Activated B cell treated with CpG ODN at 0.5 μM for 24 hours (primary cell): ENCODE measurements around the gene GPC2. TPM values are rescaled to one million over a fixed set of nuclear protein-coding genes. Genes with fewer than 3 reads are reported as not detected.
A peak's percentile ranks its signal among the peaks of the same experiment; 100 is the strongest.

ENCODE experiments used
- ATAC-seq: fragments of 200-7000 bp; cut with Tn5 transposase; one replicate; pipeline ENCODE4 v1.10.0; 2021; ENCODE audit warnings: low read depth, mild to moderate bottlenecking, moderate library complexity
- CTCF ChIA-PET: fragments of 350-600 bp; sonication (Branson Sonifier 250); formaldehyde crosslinking; loops from one replicate; lab custom pipeline; 2021; ENCODE audit warnings: antibody characterized with exemption; lab: Charles Lee
- POLR2A ChIA-PET: fragments of 350-600 bp; sonication (Branson Sonifier 250); formaldehyde crosslinking; loops from one replicate; lab custom pipeline; 2021; ENCODE audit warnings: antibody characterized with exemption; lab: Charles Lee
- DNase-seq: peaks from one replicate; pipeline ENCODE4 v3.0.0; 2022
- H3K27ac Mint-ChIP-seq: one replicate; pipeline ENCODE4 v1.8.0; 2020; ENCODE audit warnings: mixed read lengths
- H3K27me3 Mint-ChIP-seq: one replicate; pipeline ENCODE4 v1.8.0; 2021; ENCODE audit warnings: mixed read lengths
- H3K36me3 Mint-ChIP-seq: one replicate; pipeline ENCODE4 v1.8.0; 2021; ENCODE audit warnings: low read depth, mixed read lengths
- H3K4me1 Mint-ChIP-seq: one replicate; pipeline ENCODE4 v1.8.0; 2021; ENCODE audit warnings: mixed read lengths
- H3K4me3 Mint-ChIP-seq: one replicate; pipeline ENCODE4 v1.8.0; 2020; ENCODE audit warnings: mild to moderate bottlenecking, mixed read lengths
- H3K9me3 Mint-ChIP-seq: one replicate; pipeline ENCODE4 v1.8.0; 2020; ENCODE audit warnings: mixed read lengths
- CTCF ChIP-seq: fragments of 200-600 bp; IDR thresholded peaks from one replicate; pipeline ENCODE4 v1.8.0; 2022; ENCODE audit warnings: antibody characterized with exemption, mild to moderate bottlenecking
- intact Hi-C: fragments of 100-400 bp; cut with micrococcal nuclease; formaldehyde crosslinking; loops from one replicate; pipeline ENCODE4 v1.15.1; 2024
- total RNA-seq: library from RNA; stranded (reverse); gene quantifications from 2 replicates; pipeline ENCODE4 v1.2.3, GENCODE V29; 2022

Gene GPC2
- total RNA-seq, 1 donor from 2014 or later, result 5.0 TPM

- H3K36me3 Mint-ChIP-seq, result no peaks in the 10 kb centered on the region
- ATAC-seq (no peak), DNase-seq (no peak)
- peak overlapping the region; percentile 64 for H3K4me3 Mint-ChIP-seq
- intact Hi-C loops, result loop anchor here (1.0 kb wide), 1 partner anchor 10 kb away; the partner anchor contains the start of gene TRAPPC14
- CTCF ChIA-PET, result no interaction called here
- POLR2A ChIA-PET, result interaction anchor here (0.5 to 2.0 kb wide), 10 partner anchors 9 to 261 kb away, joined by 3 to 9 read pairs (median 4); partner anchors contain the start of genes GPC2, LAMTOR4, MEPCE and STAG3
- peaks cover 42% of the 10 kb centered on the region for H3K27me3 Mint-ChIP-seq
- H3K9me3 Mint-ChIP-seq, result no peaks in the 10 kb centered on the region
- no peak overlapping the region for H3K27ac Mint-ChIP-seq
- H3K4me1 Mint-ChIP-seq, result peaks cover 49% of the 10 kb centered on the region
- no peak for TF ChIP-seq CTCF
These were observed 9.3 kb downstream of the GPC2 start for GRCh38 chr7:100167912-100168323.

- intact Hi-C loops, result no loop called here
- H3K4me1 Mint-ChIP-seq, result peaks cover 49% of the 10 kb centered on the region
These were observed 9.9 kb downstream of the GPC2 start for GRCh38 chr7:100166970-100167911.

GRCh38 chr7:100166317-100166940 is 10.8 kb downstream of the GPC2 start:
- Mint-ChIP-seq H3K36me3 (no peaks in the 10 kb centered on the region), H3K27ac (no peak overlapping the region), H3K4me1 (peaks cover 45% of the 10 kb centered on the region), H3K4me3 (no peak overlapping the region), H3K27me3 (peaks cover 39% of the 10 kb centered on the region), H3K9me3 (no peaks in the 10 kb centered on the region)
- ChIA-PET CTCF (interaction anchor here (0.6 kb wide), 1 partner anchor 283 kb away, joined by 4 read pairs; no protein-coding TSS in a partner anchor), POLR2A (interaction anchor here (0.7 to 2.0 kb wide), 5 partner anchors 11 to 270 kb away, joined by 3 to 6 read pairs (median 4); partner anchors contain the start of genes AP4M1, GPC2, LAMTOR4 and MCM7)
- intact Hi-C loops, result no loop called here
- no peak for ATAC-seq
- no peak for DNase-seq
- no peak for TF ChIP-seq CTCF

More at GRCh38 chr7:100166970-100167911, 9.9 kb downstream of the GPC2 start:
- Mint-ChIP-seq H3K36me3 (no peaks in the 10 kb centered on the region), H3K27me3 (peaks cover 42% of the 10 kb centered on the region), H3K27ac (no peak overlapping the region), H3K9me3 (no peaks in the 10 kb centered on the region), H3K4me3 (peak overlapping the region; percentile 64)
- ATAC-seq (no peak), DNase-seq (no peak)
- CTCF ChIA-PET, result no interaction called here
- POLR2A ChIA-PET, result interaction anchor here (0.6 to 2.0 kb wide), 11 partner anchors 10 to 262 kb away, joined by 3 to 9 read pairs (median 4); partner anchors contain the start of genes AP4M1, GPC2, LAMTOR4 and MCM7
- TF ChIP-seq CTCF, result no peak

- intact Hi-C loops, result no loop called here
- ChIA-PET CTCF (no interaction called here), POLR2A (interaction anchor here (0.6 to 0.7 kb wide), 2 partner anchors 13 to 27 kb away, joined by 3 to 4 read pairs; partner anchors contain the start of gene GPC2)
- H3K27ac Mint-ChIP-seq, result no peak overlapping the region
- no peaks in the 10 kb centered on the region for H3K36me3 Mint-ChIP-seq
- peaks cover 27% of the 10 kb centered on the region for H3K27me3 Mint-ChIP-seq
- no peak overlapping the region for H3K4me3 Mint-ChIP-seq
- TF ChIP-seq CTCF, result no peak
- no peak for DNase-seq
- H3K4me1 Mint-ChIP-seq, result peaks cover 39% of the 10 kb centered on the region
- H3K9me3 Mint-ChIP-seq, result no peaks in the 10 kb centered on the region
- no peak for ATAC-seq
These were observed 13.3 kb downstream of the GPC2 start for GRCh38 chr7:100163871-100164270.
